HG03558 (cell line): ENCODE results near the gene ZNF30.
"Not testable (repeated sequence)": the region's sequence is repeated elsewhere in the genome, so short reads cannot be mapped to it uniquely, and the experiment has no call there.

Experiments used
- ATAC-seq: cut with Tn5 transposase; IDR thresholded peaks from one replicate; pipeline ENCODE4 v1.9.1; 2021; ENCODE audit warnings: moderate number of reproducible peaks; ENCODE audit not compliant: unreplicated experiment; ENCODE audit errors: extremely low read depth

ZNF30 gene

DNA sequence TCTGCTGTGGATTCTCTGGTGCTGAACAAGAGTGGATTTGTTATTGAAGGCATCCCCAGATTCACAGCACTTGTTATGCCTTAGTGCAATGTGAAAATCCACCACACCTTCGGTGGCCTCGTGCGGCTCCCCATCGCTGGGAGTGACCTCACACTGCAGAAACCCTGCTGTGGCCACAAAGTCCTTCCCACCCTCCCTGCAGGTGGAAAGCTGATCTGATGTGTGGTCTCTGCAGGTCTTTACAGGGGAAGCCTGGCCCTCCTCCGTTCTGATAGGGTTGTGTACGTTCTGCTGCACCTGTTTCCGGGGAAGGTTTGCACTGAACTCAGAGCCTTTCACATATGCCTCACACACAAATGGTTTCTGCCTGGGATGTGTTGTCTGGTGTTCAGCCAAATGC, 32.3 kb downstream of the ZNF30 start:
- ATAC-seq, result no peak

DNA sequence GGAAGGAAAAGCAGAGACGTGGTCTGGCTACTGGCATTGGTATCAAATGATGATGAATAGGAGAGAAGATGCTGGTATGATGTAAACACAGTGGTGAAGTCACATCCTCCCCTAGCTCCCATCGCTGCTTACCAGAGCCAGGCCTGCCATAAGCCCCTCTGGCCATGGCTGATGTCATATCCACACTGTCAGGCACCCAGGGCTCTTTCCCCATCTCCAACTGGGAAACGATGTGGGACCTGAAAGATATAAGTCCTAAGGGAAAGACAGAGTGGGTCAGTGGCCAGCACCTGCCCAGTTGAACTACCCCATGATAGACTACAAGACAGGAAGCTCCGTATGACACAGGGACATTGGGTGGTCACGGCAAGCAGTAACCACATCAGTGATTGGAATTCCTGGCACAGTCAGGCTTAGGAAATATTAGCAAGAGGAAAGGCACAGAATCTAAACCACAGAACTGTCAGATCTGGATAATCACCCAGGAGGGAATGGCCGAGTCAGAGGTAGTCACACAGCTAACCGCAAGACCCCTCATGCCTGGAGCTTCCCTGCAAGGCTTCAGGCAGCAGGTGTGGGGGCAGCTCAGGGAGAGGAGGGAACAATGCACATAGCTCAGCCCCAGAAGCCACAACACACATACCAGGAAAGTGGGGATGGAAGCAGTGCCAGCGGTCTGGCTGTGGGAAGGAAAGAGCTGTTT, 33.6 kb downstream of the ZNF30 start:
- ATAC-seq, result no peak

DNA sequence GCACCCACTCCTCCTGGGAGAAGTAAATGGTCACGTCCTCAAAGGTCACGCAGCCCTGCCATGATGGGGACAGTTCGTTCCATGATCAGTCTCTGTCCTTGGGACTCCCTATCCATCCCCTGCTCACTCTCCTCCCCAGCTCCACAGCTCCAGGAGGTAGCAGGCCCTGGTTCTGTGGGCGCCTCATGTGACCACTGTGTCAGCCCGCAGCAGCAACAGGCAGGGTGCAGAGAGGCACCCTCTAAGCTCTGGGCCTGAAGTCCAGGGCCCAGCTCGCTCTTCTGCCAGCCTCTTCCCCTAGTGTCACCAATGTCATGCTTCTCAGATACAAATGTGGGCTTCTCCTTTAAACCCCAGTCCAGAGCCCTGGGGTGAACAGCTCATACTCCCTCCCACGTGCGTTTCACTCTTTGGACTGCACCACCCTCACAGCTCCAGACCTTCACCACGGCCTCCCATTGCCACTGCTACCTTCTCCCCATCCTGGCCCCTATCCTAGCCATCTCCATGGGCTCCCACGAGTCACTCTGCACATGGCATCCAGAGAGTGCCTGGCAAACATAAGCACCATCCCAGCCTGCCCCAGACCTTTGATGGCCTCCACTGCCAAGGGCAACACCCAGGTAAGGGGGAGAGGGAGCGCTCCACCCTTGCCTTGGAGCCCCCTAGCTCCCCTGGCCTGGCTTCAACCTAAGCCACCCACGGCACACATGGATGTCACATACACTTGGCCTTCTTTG, 34.4 kb downstream of the ZNF30 start:
- ATAC-seq, result no peak

DNA sequence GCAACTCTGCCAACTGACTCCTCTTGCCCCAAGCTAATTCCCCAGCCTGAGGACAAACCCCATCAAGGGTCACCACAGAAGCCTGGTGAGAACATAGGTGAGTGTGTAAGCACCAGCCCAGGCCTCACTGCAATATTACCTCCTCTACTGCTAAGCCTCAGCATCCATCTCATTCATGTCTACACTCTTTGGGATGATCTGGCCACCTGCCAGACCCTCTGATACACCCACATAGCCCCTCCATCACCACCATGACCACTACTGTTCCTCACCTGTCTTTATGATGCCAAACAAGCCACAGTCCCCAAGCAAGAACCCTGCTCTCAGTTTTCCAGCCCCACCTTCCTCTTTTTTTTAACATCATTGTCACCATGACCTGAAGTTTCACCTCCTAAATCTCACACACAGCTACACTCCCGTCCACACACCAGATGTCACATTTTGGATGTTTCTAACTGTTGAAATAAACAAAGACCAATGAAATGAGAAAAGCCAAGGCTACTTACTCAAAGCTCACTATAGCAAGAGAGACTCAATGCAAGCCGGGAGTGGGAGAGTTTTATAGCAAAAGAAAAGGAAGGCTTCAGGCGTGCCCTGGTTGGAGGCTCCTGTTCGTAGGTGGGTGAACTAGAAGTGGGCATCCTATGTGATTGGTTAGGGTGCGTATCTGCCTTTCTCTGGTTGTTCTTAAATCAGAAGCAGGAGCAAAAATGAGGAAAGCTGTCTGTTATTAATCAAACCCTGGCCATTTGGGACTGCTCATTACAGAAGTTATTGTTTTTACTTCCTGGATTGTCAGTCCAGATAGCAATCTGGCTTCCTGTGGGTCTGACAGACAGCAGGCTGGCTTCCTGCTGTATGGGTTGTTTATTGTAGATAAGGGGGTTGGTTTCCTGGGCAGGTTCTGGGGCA, 35.3 kb downstream of the ZNF30 start:
- no peak for ATAC-seq

DNA sequence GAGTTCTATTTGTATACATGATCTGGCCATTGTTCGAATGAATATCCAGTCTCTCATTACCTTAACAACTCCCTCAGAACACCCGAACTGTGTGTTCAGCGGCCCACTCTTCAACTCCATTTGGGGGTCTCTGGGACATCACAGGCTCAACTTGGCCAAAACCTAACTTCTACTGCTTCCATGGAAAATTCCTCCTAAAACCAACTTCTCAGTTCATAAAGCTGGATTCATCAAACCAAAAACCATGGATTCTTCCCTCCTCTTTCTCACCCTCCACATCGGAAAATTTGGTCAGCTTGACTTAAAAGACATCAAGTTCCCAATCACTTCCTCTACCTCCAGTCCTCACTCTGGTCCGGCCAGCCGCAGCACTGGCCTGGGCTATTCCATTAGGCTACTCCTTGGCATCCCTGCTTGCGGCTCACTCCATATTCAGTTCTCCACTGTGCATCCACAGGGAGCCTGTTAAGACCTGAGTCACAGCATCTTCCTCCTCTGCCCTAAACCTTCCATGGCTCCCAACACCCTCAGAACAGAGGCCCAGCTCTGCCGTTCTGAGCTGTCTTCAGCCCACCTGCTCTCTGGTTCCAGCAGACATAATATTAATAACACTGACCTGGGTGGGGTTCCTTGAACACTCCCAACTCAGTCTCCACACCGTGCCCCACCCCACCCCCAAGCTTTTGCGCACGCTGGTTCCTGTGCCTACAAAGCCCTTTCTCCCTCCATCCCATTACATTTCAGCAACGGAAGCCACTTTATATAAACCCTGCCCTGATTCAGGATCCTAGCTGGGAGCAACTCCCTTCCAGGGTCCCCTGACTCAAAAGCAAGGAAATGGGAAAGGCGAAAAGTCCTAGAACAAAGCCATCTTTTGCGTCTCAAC, 36.2 kb downstream of the ZNF30 start:
- ATAC-seq, result no peak

DNA sequence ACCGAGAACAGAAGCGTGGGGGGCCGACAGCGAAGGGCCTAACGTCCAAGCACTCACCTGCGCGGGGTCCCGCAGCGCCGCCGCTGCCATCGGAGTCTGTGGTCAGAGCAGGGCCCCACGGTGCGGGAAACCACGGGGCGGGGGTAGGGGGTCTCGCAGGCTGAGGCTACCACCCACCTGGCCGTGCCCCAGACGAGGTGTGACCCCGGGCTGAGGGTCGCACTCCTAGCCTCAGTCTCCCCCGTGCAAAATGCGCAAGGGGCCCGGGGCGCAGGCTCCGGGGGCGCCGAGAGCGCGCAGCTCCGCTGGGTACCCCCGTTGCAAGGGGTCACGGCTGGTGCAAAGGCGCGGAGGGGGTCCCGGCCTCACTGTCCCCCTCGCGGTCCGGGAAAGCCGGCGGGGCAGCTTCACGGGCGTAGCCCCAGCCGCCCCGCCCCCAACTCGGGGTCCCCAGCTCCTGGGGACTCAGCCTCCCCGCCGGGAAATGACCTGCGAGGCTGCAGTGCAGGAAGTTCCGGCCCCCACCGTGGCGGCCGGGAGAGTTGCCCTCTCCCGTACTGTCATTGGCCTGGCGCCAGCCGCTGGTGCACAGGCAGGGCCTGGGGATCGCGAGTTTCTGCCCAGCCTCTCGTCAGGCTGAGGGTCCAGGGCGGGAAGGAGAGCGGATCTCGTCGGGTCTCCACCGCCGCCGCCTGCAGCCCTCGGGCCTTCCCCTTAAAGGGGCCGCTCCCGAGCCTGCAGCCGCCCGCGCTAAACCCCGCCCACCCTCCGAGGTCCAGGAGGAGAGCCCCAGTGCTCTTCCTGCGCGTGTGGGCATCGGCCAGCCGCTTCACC, 37.1 kb downstream of the ZNF30 start, which contains the start of gene ZNF792:
Gene ZNF792 (minus strand): TSS at position 657 of the 834 bp plus-strand sequence. CDS start 567 bp downstream, at position 90.
- no peak for ATAC-seq

DNA sequence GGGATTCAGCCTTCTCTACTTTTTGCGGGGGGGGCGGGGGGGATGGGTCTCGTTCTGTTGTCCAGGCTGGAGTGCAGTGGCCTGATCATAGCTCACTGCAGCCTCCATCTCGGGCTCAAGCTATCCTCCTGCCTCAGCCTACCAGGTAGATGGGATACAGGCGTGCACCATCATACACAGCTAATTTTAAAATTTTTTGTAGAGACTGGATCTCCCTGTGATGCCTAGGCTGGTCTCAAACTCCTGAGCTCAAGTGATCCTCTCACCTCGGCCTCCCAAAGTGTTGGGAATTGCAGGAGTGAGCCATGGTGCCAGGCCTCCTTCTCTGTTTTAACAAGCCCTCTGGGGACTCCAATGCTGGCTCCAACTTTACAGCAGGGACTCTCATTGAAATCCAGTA, 37.9 kb downstream of the ZNF30 start:
- no peak for ATAC-seq

DNA sequence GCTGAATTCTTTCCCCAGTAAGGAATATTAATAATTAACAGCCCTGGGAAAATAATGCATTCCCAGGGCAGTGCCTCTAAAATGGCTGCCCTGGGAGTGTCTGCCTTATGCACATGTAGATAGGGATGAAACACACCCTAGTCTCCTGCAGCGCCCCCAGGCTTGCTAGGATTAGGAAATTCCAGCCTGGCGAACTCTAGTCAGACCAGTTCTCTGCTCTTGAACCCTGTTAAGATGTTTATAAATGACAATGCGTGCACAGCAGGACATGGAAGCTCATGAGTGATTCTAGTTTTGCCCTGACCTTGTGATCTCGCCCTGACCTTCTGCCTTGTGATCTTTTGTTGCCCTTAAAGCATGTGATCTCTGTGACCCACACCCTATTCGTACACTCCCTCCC, 38.8 kb downstream of the ZNF30 start:
- not testable (repeated sequence) for ATAC-seq

DNA sequence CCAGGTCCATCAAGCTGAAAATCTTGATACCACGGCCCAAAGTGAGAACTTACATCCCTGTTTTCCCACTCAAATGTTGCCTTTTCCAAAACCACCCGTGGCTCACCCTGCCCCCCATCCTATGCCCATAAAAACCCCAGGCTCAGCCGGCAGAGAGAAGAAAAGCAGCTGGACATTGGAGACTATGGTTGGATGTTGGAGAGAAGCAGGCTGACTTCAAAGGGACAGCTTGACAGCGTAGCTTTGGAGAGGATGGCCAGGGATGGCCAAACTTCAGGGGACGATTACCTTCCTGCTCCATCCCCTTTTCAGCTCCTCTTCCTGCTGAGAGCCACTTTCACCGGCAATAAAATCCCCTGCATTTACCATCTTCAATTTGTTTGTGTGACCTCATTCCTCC, 40.8 kb downstream of the ZNF30 start:
- no peak for ATAC-seq

DNA sequence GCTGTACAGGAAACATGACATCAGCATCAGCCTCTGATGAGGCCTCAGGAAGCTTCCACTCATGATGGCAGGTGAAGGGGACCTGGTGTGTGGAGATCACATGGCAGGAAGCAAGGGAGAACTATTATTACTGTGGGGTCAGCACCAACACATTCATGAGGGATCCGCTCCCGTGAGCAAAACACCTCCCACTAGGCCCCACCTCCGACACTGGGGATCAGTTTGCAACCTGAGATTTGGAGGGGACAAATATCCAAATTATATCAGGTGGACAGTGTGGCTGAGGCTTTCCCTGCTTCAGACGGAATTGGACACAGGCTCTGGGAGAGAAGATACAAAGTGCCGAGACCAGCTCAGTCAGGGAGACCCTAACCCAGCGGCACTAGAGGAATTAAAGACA, 43.0 kb downstream of the ZNF30 start:
- no peak for ATAC-seq

DNA sequence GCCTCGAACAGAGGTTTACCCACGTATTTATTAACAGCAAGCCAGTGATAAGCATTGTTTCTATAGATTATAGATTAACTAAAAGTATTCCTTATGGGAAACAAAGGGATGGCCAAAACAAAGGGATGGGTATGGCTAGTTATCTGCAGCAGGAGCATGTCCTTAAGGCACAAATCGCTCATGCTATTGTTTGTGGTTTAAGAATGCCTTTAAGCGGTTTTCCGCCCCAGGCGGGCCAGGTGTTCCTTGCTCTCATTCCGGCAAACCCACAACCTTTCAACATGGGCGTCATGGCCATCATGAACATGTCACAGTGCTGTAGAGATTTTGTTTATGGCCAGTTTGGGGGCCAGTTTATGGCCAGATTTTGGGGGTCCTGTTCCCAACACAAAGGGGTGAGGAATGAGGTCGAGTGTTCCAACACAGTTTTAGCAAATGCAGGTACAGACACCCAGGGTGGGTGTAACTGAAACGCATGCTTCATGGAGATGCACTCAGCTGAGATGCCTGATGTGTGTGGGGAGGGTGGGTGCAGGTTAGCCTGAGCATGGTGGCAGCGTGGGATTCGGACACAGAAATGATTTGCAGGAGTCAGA, 43.6 kb downstream of the ZNF30 start:
- ATAC-seq, result not testable (repeated sequence)

DNA sequence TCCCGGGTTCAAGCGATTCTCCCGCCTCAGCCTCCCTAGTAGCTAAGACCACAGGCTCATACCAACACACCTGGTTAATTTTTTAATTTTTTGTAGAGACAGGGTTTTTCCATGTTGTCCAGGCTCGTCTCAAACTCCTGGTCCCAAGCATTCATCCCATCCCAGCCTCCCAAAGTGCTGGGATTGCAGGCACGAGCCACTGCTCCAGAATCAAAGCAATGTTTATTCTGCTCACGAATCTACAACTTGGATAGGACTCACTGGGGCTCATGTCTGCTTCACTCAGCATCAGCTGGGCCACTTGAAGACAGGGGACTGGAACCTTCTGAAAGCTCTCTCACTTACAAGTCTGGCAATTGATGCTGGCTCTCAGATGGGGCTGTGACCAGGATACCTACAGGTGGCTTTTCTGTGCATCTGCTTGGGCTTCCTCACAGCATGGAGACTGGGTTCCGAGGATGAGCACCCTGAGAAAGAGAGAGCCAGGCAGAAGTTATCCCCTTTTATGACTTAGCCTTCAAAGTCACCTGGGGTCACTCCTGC, 45.5 kb downstream of the ZNF30 start:
- ATAC-seq, result no peak

DNA sequence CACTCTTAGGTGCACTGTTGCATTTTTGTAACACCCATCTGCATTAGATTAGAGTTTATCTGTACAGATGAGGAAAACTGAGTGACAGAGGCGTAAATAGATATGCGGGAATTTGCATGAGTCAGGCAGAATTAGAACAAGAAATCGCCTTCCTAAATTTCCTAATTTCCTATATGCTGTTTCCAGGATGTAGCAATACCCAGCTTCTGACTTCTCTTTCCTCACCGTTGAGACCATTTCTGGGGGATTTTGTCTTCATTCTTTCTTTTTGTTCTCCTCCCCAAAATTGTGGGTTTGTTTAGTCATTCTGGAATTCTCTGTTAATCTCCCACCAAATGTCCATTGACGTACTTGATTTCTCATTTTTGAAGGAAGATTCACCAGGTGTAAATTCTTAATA, 47.9 kb downstream of the ZNF30 start:
- no peak for ATAC-seq

DNA sequence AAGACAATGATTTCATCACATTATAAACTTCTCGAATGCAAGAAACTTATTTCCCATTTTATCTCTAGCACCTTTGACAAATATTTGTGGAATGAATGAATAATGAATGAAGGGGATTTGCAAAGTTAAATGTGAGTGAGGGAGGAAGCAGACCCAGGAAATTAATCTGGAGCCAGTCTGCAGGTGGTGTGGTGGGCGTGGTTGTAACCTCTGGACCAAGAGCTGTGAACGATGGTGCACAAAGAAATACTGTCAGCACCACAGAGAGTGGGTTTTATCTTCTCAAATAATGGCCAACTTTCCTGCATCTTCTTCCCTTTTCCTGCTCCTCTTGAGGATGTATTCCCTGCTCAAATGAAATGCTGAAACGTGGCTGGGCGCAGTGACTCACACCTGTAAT, 48.4 kb downstream of the ZNF30 start:
- ATAC-seq, result no peak

DNA sequence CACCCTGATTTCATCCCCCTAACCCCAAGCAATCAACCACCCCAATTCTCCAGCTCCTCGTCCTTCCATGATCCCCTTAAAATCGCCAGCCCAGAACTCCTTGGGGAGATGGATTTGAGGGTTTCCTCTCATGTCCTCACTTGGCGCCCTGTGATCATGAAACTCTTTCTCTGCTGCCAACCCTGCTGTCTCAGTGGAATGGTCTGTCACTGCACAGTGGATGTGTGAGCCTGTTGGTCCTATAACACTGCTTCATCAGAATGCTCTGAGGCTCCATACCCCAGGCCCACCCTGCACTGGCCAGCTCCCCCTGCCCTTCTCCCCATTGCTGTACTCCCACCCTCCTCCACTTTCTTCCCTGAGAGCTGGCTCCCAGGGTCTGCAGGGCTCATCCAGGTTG, 49.9 kb downstream of the ZNF30 start:
- ATAC-seq, result no peak

DNA sequence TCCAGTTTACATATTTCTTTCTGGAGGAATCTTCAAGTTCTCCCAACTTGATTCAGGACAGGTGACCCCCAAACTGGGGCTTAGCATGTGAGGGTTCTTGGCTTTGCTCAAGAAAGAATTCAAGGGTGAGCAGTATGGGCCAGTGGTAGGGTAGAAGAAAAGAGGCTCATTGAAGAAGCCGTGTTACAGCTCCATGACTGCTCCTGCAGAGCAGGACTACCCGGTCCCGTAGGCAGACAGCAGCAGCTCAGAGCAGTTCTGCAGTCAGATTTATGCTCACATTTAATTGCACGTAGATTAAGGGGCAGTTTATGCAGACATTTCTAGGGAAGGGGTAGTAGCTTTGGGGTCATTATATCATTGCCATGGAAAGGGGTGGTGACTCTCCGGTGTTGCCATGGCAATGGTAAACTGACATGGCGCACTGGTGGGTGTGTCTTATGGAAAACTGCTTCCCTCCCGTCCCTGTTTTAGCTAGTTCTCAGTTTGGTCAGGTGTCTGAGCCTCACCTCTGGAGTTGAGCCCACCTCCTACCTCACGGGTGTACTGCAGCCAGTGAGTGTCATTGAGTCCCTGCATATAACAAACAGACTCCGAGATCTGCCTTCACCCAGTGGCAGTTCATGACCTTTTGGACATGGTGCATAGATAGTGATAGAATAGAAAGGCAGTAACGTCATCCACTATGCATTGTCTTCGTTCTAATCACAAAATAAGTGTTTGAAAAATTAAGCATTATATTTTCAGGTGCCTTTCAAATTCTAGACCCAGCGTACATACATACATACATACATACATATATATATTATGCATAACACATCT, 53.3 kb downstream of the ZNF30 start:
- no peak for ATAC-seq

DNA sequence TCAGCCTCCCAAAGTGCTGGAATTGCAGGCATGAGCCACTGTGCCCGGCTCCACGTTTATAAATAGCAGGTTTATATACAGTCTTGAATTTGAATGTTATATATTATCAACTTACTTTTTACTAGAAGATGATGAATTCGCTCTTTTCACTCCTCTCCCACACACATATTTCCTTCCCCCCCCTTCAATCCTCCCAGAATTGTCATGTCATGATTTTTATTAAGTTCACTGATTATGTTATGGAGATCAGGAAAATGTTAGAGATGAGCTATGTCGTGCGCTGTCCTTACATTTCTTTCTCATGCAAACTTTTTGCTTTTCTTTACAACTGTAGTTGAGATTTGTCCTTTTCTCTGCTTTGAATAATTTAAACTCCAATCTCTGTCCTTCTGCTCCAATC, 55.6 kb downstream of the ZNF30 start:
- ATAC-seq, result no peak

DNA sequence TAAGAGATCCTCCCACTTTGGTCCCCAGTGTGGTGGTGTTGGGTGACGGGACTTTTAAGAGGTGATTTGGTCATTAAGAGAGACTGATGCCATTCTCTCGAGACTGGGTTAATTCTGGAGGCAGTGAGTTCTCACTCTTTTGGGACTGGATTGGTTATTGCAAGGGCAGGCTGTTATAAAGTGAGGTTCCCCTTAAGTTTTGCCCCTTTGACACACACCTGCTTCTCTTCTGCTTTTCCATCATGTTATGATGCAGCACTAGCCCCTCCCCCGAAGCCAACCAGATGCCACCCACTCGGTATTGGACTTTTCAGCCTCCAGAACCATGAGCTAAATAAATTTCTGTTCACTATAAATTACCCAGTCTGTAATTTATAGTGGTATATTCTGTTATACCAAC, 57.1 kb downstream of the ZNF30 start:
- ATAC-seq, result no peak
